SK-N-MC (cell line): Measurements from ENCODE around the gene MTARC2.

Experiments
- DNase-seq: peaks from one replicate; pipeline ENCODE4 v3.0.0-alpha.2; 2011; ENCODE audit warnings: low read depth, low spot score
- H3K27ac ChIP-seq: fragments of 200-600 bp; sonication (generic); 2 replicates; pipeline ENCODE4 v1.5.1; 2016; ENCODE audit warnings: mixed run types
- H3K36me3 ChIP-seq: fragments of 200-600 bp; sonication (generic); 2 replicates; pipeline ENCODE4 v1.6.1; 2017; ENCODE audit warnings: antibody characterized with exemption, low read length, mixed read lengths; ENCODE audit not compliant: insufficient read depth
- H3K4me3 ChIP-seq: fragments of 200-600 bp; sonication (generic); 2 replicates; pipeline ENCODE4 v1.5.1; 2016
- H3K9ac ChIP-seq: fragments of 200-600 bp; sonication (generic); 2 replicates; pipeline ENCODE4 v1.8.0; 2017; ENCODE audit warnings: mixed run types, mixed read lengths; ENCODE audit not compliant: insufficient read length
- H3K9me3 ChIP-seq: fragments of 200-600 bp; sonication (generic); 2 replicates; pipeline ENCODE4 v1.6.1; 2017; ENCODE audit warnings: low read depth, mild to moderate bottlenecking, antibody characterized with exemption, low read length, moderate library complexity, mixed read lengths
- EZH2 ChIP-seq: fragments of 200-600 bp; sonication (generic); IDR thresholded peaks from one replicate; pipeline ENCODE4 v1.6.1; 2017; ENCODE audit warnings: antibody characterized with exemption
- FOXP2 ChIP-seq: optimal IDR thresholded peaks from 2 replicates; pipeline ENCODE3; 2011; ENCODE audit warnings: mild to moderate bottlenecking, moderate library complexity; ENCODE audit not compliant: insufficient read depth; ENCODE audit errors: extremely low read length, control extremely low read depth
- POLR2AphosphoS5 ChIP-seq: IDR thresholded peaks from 2 replicates; pipeline ENCODE4 v1.6.1; 2012; ENCODE audit warnings: mild to moderate bottlenecking, low read depth, low read length, borderline replicate concordance

MTARC2 gene

DNA sequence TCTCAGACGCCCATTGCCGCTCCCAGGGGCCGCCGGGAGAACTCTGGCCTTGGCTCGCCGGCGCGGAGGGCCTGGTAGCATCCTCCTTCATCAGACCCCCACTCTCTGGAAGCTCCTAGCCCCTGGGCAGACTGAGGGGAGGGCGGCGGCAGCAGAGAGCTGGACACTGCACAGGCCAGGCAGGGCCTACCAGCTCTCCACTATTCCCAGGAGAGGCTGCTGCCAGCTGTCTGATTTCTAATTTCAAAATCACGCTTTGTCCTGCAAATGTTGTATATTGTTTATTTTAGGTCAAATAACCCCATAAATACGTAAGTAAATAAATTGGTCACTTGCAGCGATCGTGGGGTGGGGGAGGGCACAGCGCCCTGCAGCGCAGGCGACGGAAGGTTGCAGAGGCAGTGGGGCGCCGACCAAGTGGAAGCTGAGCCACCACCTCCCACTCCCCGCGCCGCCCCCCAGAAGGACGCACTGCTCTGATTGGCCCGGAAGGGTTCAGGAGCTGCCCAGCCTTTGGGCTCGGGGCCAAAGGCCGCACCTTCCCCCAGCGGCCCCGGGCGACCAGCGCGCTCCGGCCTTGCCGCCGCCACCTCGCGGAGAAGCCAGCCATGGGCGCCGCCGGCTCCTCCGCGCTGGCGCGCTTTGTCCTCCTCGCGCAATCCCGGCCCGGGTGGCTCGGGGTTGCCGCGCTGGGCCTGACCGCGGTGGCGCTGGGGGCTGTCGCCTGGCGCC lies 38.4 kb downstream of the MTARC2 start, which contains the start of gene MTARC1:
Gene MTARC1, plus strand, starts transcription at position 577 of the 732 bp plus-strand sequence. Its CDS starts 32 bp downstream, at position 609.
- TF ChIP-seq POLR2AphosphoS5 = no peak
- no peak for TF ChIP-seq EZH2
- no peak for TF ChIP-seq FOXP2
- H3K4me3 ChIP-seq = no peak within 1 kb of the TSS
- no peak within 1 kb of the TSS for H3K27ac ChIP-seq
- no peaks in the 10 kb centered on the region for H3K9me3 ChIP-seq
- no peaks in the 10 kb centered on the region for H3K36me3 ChIP-seq
- no peak within 1 kb of the TSS for H3K9ac ChIP-seq
- no peak for DNase-seq

DNA sequence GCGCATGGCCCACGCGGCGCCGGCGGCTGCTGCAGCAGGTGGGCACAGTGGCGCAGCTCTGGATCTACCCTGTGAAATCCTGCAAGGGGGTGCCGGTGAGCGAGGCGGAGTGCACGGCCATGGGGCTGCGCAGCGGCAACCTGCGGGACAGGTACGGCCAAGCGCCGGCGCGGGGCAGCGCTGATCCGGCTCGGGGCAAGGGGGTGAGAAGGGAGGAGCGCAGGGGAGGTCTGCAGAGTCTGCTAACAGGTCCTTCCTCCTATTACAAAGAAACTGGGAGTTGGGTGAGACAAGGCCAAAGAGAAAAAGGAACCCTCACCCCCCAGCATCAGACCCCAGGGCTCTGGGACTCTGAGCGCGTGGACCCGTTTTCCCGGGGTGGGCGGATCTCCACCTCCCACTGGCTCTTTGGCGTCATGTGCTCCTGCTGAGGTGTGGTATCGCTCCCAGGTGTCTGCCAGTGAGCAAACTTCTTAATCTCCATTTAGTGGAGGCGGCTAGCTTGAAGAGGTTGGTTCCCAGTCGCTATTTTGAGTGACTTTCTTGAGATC lies 39.0 kb downstream of the MTARC2 start:
- no peaks in the 10 kb centered on the region for H3K9me3 ChIP-seq
- H3K27ac ChIP-seq = no peak overlapping the region
- TF ChIP-seq POLR2AphosphoS5 (no peak), FOXP2 (no peak), EZH2 (no peak)
- H3K36me3 ChIP-seq = no peaks in the 10 kb centered on the region
- H3K9ac ChIP-seq = no peak overlapping the region
- H3K4me3 ChIP-seq = no peak overlapping the region
- DNase-seq = no peak

DNA sequence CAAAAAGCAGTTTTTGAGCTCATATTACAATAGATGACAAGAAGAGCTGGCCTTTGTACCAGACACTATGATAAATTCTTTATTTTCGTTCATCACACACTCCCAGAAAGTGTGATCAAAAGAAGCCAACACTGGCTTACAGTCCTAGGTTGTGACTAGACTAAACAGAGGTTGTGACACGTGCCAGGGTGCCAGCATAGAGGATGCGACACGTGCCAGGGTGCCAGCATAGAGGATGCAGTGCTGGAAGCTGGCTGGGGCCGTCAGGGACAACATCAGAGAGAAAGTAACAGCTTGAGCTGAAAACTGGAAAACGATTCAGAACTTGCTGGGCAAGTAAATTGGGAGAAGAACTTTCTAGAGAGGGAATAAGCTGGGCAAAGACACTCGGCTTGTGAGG lies 40.8 kb downstream of the MTARC2 start:
- H3K9me3 ChIP-seq = no peaks in the 10 kb centered on the region
- no peak for DNase-seq
- H3K4me3 ChIP-seq = no peak overlapping the region
- no peak overlapping the region for H3K27ac ChIP-seq
- no peaks in the 10 kb centered on the region for H3K36me3 ChIP-seq
- TF ChIP-seq POLR2AphosphoS5 (no peak), EZH2 (no peak), FOXP2 (no peak)
- H3K9ac ChIP-seq = no peak overlapping the region

DNA sequence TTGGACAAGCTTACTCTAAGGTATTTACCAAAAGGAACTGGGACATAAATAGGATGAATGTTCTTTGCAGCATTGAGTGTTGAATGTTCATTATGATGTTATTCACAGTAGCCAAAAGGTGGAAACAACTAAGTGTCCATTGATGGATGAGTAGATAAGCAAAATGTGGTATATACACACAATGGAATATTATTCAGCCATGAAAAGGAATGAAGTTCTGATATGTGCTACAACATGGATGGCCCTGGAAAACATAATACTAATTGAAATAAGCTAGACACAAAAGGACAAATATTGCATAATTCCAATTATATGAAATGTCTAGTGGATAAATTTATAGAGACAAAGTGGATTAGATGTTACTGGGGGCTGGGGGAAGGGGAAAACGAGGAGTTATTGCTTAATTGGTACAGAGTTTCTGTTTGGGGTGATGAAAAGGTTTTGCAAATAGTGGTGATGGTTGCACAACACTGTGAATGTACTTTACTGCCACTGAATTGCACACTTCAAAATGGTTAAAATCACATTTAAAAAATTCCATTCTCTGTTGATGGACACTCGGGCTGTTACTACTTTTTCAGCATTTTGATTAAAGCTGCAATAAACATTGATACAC lies 41.5 kb downstream of the MTARC2 start:
- no peak overlapping the region for H3K4me3 ChIP-seq
- no peak for TF ChIP-seq EZH2
- TF ChIP-seq FOXP2 = no peak
- TF ChIP-seq POLR2AphosphoS5 = no peak
- H3K9me3 ChIP-seq = no peaks in the 10 kb centered on the region
- no peak for DNase-seq
- H3K9ac ChIP-seq = no peak overlapping the region
- no peaks in the 10 kb centered on the region for H3K36me3 ChIP-seq
- no peak overlapping the region for H3K27ac ChIP-seq

DNA sequence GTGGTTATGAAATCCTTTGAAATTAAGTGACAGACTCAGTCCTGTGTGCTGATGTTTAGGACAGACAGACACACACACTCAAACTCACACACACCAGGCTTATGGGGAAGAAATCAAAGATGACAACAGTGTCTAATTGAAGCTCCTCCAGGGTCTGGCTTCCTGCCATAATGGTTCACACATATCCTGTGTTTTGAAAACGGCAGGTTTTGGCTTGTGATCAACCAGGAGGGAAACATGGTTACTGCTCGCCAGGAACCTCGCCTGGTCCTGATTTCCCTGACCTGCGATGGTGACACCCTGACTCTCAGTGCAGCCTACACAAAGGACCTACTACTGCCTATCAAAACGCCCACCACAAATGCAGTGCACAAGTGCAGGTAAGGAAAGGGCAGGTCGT lies 43.2 kb downstream of the MTARC2 start:
- no peak for TF ChIP-seq POLR2AphosphoS5
- TF ChIP-seq EZH2 = no peak
- no peak for TF ChIP-seq FOXP2
- no peak overlapping the region for H3K4me3 ChIP-seq
- no peak overlapping the region for H3K27ac ChIP-seq
- no peak for DNase-seq
- no peak overlapping the region for H3K9ac ChIP-seq
- H3K36me3 ChIP-seq = no peaks in the 10 kb centered on the region
- no peaks in the 10 kb centered on the region for H3K9me3 ChIP-seq

DNA sequence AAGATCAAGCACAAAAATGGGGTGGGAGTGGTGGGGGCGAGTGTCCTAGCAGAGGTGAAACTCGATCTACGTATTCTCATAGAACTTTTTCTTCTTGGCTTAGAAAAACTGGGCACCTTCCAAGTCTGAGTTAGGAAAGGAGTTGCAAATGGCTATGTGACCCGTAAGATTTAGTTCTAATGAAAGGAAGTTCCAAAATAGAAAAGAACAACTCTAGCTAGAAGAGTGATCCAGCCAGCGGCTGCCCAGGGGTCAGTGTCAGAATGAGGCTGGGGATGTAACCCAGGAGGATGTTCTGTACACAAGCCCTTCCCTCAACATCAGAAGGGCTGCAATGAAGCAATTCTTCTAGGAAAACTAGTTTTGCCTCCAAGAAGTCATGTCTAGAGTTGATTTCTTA lies 43.8 kb downstream of the MTARC2 start:
- Histone ChIP-seq H3K4me3 (no peak overlapping the region), H3K36me3 (no peaks in the 10 kb centered on the region), H3K9me3 (no peaks in the 10 kb centered on the region), H3K27ac (no peak overlapping the region), H3K9ac (no peak overlapping the region)
- no peak for TF ChIP-seq FOXP2
- no peak for TF ChIP-seq POLR2AphosphoS5
- TF ChIP-seq EZH2 = no peak
- no peak for DNase-seq

GRCh38 chr1:220796530-220796929 lies 48.4 kb downstream of the MTARC2 start:
- TF ChIP-seq FOXP2 (no peak), EZH2 (no peak), POLR2AphosphoS5 (no peak)
- H3K27ac ChIP-seq = no peak overlapping the region
- no peaks in the 10 kb centered on the region for H3K9me3 ChIP-seq
- no peak overlapping the region for H3K4me3 ChIP-seq
- H3K9ac ChIP-seq = no peak overlapping the region
- DNase-seq = no peak
- H3K36me3 ChIP-seq = no peaks in the 10 kb centered on the region

- DNase-seq = no peak
- Histone ChIP-seq H3K9me3 (no peaks in the 10 kb centered on the region), H3K36me3 (no peaks in the 10 kb centered on the region), H3K4me3 (no peak overlapping the region), H3K27ac (no peak overlapping the region), H3K9ac (no peak overlapping the region)
- TF ChIP-seq POLR2AphosphoS5 (no peak), EZH2 (no peak), FOXP2 (no peak)
These were observed 48.9 kb downstream of the MTARC2 start for GRCh38 chr1:220797044-220797443.
